Measurements from ENCODE around the gene DENND6B. TPM values are rescaled to one million over a fixed set of nuclear protein-coding genes. Genes with fewer than 3 reads are reported as not detected.

The DENND6B gene
- total RNA-seq, 3 donors from 2014 or later (not counting 1 experiment from before 2014, with no cell fraction given) = 3.1 to 5.0 (median 4.5) TPM

DNA sequence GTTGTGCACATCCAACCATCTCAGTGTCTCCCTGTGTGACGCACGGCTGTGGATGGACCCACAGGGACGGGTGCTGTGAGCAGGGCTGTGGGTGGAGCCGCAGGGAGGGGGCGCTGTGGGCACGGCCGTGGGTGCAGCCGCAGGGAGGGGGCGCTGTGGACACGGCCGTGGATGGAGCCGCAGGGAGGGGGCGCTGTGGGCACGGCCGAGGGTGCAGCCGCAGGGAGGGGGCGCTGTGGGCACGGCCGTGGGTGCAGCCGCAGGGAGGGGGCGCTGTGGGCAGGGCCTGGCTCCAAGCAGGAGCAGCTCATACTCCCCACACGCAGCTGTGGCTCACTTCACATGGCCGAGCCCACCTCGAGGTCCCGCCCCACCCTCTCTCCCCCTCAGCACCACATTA, 50.7 kb downstream of the DENND6B start:
- H3K27ac Mint-ChIP-seq = no peak overlapping the region
- Histone ChIP-seq H3K9me3 (ENCODE audit: control insufficient read depth, insufficient read depth, low read length) (no peaks in the 10 kb centered on the region), H3K4me3 (ENCODE audit: low read length) (no peak overlapping the region), H3K27me3 (ENCODE audit: control insufficient read depth, insufficient read depth, low read length) (peaks cover 4% of the 10 kb centered on the region), H3K27ac (ENCODE audit: low read length) (no peak overlapping the region), H3K36me3 (ENCODE audit: control insufficient read depth, insufficient read depth, low read length) (no peaks in the 10 kb centered on the region), H3K4me1 (ENCODE audit: control insufficient read depth, insufficient read depth, low read length) (peaks cover 11% of the 10 kb centered on the region)
- TF ChIP-seq, protein P1, sequence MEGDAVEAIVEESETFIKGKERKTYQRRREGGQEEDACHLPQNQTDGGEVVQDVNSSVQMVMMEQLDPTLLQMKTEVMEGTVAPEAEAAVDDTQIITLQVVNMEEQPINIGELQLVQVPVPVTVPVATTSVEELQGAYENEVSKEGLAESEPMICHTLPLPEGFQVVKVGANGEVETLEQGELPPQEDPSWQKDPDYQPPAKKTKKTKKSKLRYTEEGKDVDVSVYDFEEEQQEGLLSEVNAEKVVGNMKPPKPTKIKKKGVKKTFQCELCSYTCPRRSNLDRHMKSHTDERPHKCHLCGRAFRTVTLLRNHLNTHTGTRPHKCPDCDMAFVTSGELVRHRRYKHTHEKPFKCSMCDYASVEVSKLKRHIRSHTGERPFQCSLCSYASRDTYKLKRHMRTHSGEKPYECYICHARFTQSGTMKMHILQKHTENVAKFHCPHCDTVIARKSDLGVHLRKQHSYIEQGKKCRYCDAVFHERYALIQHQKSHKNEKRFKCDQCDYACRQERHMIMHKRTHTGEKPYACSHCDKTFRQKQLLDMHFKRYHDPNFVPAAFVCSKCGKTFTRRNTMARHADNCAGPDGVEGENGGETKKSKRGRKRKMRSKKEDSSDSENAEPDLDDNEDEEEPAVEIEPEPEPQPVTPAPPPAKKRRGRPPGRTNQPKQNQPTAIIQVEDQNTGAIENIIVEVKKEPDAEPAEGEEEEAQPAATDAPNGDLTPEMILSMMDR (IDR thresholded peaks at IDR 0.05) = no peak
- H3K36me3 Mint-ChIP-seq = no peaks in the 10 kb centered on the region
- no peak overlapping the region for H3K4me3 Mint-ChIP-seq
- peaks cover 4 to 6% of the 10 kb centered on the region in 2 donors for H3K4me1 Mint-ChIP-seq
- H3K9me3 Mint-ChIP-seq = no peaks in the 10 kb centered on the region
- DNase-seq (peak in 1 of 2 donors; percentile 77), ATAC-seq (peak; percentile 39 to 82 (median 69))
- WGBS (ENCODE audit: insufficient coverage) = 62% methylated on average over 25 of the region's 25 CpGs
- intact Hi-C loops (cut with micrococcal nuclease) = loop anchor here (10.0 kb wide), 1 partner anchor 219 kb away; no protein-coding TSS in a partner anchor
- H3K27me3 Mint-ChIP-seq (ENCODE audit: low read depth in 2 of 2) = peaks cover 6 to 7% of the 10 kb centered on the region in 2 donors

DNA sequence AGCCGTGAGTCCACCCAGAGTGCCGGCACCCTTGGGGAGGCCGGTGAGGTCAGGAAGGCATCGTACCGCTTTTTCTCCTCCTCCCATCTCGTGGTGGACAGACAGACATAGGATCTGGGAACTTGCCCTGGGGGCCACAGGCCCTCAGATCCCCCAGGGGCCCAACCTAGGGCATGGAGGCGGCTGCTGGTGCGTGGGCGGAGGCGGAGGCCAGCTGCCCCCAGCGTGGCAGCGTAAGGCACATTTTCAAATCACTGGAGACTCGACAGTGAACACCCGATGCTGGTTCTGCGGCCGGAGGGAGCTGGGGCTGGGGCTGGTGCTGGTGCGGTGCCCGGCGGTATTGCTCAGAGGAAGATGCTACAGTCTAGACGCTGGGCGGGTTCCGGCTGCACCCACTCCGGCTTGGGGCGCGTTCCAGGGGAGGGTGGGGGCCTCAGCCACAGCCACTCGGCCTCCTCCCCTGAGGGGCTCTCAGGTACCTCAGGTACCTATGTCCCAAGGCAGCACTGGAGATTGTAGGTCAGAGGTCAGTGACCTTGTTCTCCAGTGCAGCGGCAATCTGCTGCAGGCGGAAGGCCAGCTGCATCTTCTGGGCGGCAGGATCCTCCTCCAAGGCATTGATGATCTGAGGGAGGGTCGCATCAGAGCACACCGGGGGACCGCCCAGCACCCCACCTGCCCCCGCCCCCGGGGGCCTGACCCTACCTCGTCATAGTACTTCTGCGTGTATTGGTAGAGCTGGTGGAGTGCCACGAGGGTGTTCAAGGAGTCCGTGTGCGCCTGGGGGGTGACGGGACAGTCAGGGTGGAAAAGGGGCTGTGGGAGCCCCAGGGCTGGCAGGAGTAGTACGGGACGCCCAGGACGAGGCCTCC, 51.4 kb downstream of the DENND6B start:
- H3K27ac ChIP-seq (ENCODE audit: low read length) = no peak overlapping the region
- H3K4me3 Mint-ChIP-seq = no peak overlapping the region
- H3K4me3 ChIP-seq (ENCODE audit: low read length) = no peak overlapping the region
- 96% methylated on average over 43 of the region's 43 CpGs for WGBS (ENCODE audit: insufficient coverage)
- no peaks in the 10 kb centered on the region for H3K9me3 ChIP-seq (ENCODE audit: control insufficient read depth, insufficient read depth, low read length)
- H3K36me3 ChIP-seq (ENCODE audit: control insufficient read depth, insufficient read depth, low read length) = no peaks in the 10 kb centered on the region
- peaks cover 6 to 7% of the 10 kb centered on the region in 2 donors for H3K27me3 Mint-ChIP-seq (ENCODE audit: low read depth in 2 of 2)
- H3K27me3 ChIP-seq (ENCODE audit: control insufficient read depth, insufficient read depth, low read length) = peaks cover 4% of the 10 kb centered on the region
- DNase-seq (no peak), ATAC-seq (no peak)
- H3K27ac Mint-ChIP-seq = no peak overlapping the region
- TF ChIP-seq, protein P1 (IDR thresholded peaks at IDR 0.05) = no peak
- no peaks in the 10 kb centered on the region for H3K9me3 Mint-ChIP-seq
- intact Hi-C loops (cut with micrococcal nuclease) = loop anchor here (10.0 kb wide), 1 partner anchor 219 kb away; no protein-coding TSS in a partner anchor
- H3K4me1 ChIP-seq (ENCODE audit: control insufficient read depth, insufficient read depth, low read length) = peaks cover 18% of the 10 kb centered on the region
- H3K4me1 Mint-ChIP-seq = peaks cover 4 to 10% of the 10 kb centered on the region in 2 donors
- no peaks in the 10 kb centered on the region for H3K36me3 Mint-ChIP-seq

DNA sequence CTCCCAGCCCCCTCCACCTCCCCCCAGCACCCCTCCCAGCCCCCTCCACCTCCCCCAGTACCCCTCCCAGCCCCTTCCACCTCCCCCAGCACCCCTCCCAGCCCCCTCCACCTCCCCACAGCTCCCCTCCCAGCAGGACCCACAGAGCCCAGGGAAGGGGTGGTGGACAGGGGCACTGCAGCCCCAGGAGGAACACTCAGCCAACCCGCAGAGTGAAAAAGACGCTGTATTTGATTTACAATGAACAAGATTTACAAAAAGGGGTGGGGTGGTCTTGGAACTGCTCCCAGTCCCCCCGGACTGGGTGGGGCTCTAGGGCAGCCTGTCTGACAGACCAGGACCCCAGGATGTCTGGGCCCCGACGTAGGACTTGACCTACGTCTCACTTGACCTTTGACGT, 52.0 kb downstream of the DENND6B start:
- no peak overlapping the region for H3K27ac Mint-ChIP-seq
- no peaks in the 10 kb centered on the region for H3K9me3 Mint-ChIP-seq
- 87% methylated on average over 7 of the region's 7 CpGs for WGBS (ENCODE audit: insufficient coverage)

More for the DNA sequence above, 52.0 kb downstream of the DENND6B start:
- peaks cover 4 to 10% of the 10 kb centered on the region in 2 donors for H3K4me1 Mint-ChIP-seq
- DNase-seq (no peak), ATAC-seq (no peak)
- Histone ChIP-seq H3K4me3 (ENCODE audit: low read length) (no peak overlapping the region), H3K9me3 (ENCODE audit: control insufficient read depth, insufficient read depth, low read length) (no peaks in the 10 kb centered on the region), H3K4me1 (ENCODE audit: control insufficient read depth, insufficient read depth, low read length) (peaks cover 22% of the 10 kb centered on the region), H3K36me3 (ENCODE audit: control insufficient read depth, insufficient read depth, low read length) (no peaks in the 10 kb centered on the region), H3K27me3 (ENCODE audit: control insufficient read depth, insufficient read depth, low read length) (peaks cover 4% of the 10 kb centered on the region), H3K27ac (ENCODE audit: low read length) (no peak overlapping the region)
- TF ChIP-seq, protein P1 (IDR thresholded peaks at IDR 0.05) = no peak
- intact Hi-C loops (cut with micrococcal nuclease) = loop anchor here (5.0 to 10.0 kb wide), 2 partner anchors 68 to 220 kb away; partner anchors contain the start of gene PPP6R2
- no peak overlapping the region for H3K4me3 Mint-ChIP-seq
- peaks cover 6 to 7% of the 10 kb centered on the region in 2 donors for H3K27me3 Mint-ChIP-seq (ENCODE audit: low read depth in 2 of 2)
- H3K36me3 Mint-ChIP-seq = no peaks in the 10 kb centered on the region

Data from natural killer cell (primary cell).